Uterus (tissue), 2 donors: ENCODE results near the gene PLPP1.

Experiments
- CTCF ChIP-seq, 4 experiments: fragments of 200-600 bp in 2 of 4; fragments of 450-650 bp in 2 of 4; sonication (generic) in 2 of 4; IDR thresholded peaks; one replicate each; pipeline ENCODE4 v1.5.1; 2016 to 2019; ENCODE audit warnings: antibody characterized with exemption in 4 of 4, mild to moderate bottlenecking in 2 of 4, moderate library complexity in 1 of 4
- POLR2A ChIP-seq, 2 donors: fragments of 450-650 bp; IDR thresholded peaks; one replicate each; pipeline ENCODE4 v1.6.1; 2016; ENCODE audit warnings: antibody characterized with exemption in 2 of 2, mild to moderate bottlenecking in 1 of 2, moderate library complexity in 1 of 2

GRCh38 chr5:55523293-55523692 lies 11.5 kb downstream of the PLPP1 start:
- TF ChIP-seq CTCF (IDR thresholded peaks at IDR 0.05) (no peak), POLR2A (IDR thresholded peaks at IDR 0.05) (no peak)
